Right atrium auricular region (tissue), 2 donors: Measurements from ENCODE around the gene THBS4. TPM values are rescaled to one million over a fixed set of nuclear protein-coding genes. Genes with fewer than 3 reads are reported as not detected.
A peak's percentile ranks its signal among the peaks of the same experiment; 100 is the strongest.

Experiments
- DNase-seq: peaks from one replicate; pipeline ENCODE4 v3.0.0-alpha.2; 2019; ENCODE audit warnings: low spot score
- H3K27ac ChIP-seq, 2 donors: fragments of 200-600 bp; sonication (generic); 1 replicate in 1 of 2; 2 replicates in 1 of 2; pipeline ENCODE4 v1.5.1; 2016 to 2019
- H3K27me3 ChIP-seq, 2 donors: fragments of 200-600 bp; sonication (generic); one replicate each; pipeline versions ENCODE4 v1.5.1 to v1.6.0; 2017 to 2019
- H3K36me3 ChIP-seq: fragments of 200-600 bp; sonication (generic); one replicate; pipeline ENCODE4 v1.5.1; 2016
- H3K4me1 ChIP-seq, 2 donors: fragments of 200-600 bp; sonication (generic); one replicate each; pipeline versions ENCODE4 v1.5.1 to v1.6.0; 2017 to 2019
- H3K4me3 ChIP-seq, 2 donors: fragments of 200-600 bp; sonication (generic); 1 replicate in 1 of 2; 2 replicates in 1 of 2; pipeline ENCODE4 v1.5.1; 2017 to 2019; ENCODE audit warnings: mild to moderate bottlenecking in 1 of 2, moderate library complexity in 1 of 2
- H3K9me3 ChIP-seq, 2 donors: fragments of 200-600 bp; sonication (generic); one replicate each; pipeline ENCODE4 v1.5.1; 2019
- total RNA-seq, 2 donors: library from RNA; depleted of rRNA; stranded (reverse); fragments of >200 nt; gene quantifications; one replicate each; pipeline ENCODE4 v1.1.0, GENCODE V29; 2016
- TF ChIP-seq, protein P1 (sequence below), 2 donors: fragments of 200-600 bp; sonication (generic); IDR thresholded peaks; one replicate each; pipeline ENCODE4 v1.5.1; 2019; ENCODE audit warnings: antibody characterized with exemption in 2 of 2

Gene THBS4
- total RNA-seq, result 10 to 100 TPM in 1 of 2 donors, 1 to 10 TPM in 1; 8.5 to 91.5 TPM

DNA sequence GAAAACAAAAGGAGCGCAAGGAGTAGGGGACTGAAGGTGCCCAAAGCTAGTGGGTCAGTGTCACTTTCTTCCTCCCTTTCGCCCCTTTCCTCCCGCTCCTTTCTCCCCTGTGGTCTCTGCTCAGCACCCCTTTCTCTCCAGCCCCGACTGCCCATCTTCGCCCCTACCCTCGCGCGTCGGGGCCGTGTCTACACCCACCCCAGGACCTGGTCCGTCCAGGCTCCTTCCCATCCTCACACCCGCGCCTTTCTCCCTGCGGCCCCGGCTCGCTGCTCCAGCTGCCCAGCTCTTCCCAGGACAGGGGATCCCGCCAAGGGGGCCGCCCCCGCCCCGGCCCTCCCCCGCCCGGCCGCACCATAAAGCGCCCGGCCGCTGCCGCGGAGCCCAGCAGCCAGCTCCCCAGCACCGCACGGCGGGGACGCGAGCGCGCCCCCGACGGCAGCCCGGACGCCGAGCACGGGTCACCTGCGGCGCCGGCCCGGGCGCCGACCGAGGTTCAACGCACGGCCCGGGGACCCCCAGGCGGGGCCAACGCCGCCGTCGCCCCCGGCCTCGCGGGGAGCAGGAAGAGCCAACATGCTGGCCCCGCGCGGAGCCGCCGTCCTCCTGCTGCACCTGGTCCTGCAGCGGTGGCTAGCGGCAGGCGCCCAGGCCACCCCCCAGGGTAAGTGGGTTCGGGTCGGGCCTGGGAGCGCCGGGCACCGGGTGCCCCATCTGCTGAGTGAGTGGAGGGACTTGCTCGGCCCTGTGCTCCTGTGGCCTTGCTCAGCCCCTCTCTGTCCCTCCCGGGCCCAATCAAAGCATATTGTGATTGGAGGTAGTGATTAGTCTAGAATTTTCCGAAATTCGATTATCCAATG lies at the start of gene THBS4:
THBS4 (plus strand) TSS at position 387 of the 860 bp plus-strand sequence; CDS start at position 577, 190 bp downstream.
- TF ChIP-seq, protein P1, sequence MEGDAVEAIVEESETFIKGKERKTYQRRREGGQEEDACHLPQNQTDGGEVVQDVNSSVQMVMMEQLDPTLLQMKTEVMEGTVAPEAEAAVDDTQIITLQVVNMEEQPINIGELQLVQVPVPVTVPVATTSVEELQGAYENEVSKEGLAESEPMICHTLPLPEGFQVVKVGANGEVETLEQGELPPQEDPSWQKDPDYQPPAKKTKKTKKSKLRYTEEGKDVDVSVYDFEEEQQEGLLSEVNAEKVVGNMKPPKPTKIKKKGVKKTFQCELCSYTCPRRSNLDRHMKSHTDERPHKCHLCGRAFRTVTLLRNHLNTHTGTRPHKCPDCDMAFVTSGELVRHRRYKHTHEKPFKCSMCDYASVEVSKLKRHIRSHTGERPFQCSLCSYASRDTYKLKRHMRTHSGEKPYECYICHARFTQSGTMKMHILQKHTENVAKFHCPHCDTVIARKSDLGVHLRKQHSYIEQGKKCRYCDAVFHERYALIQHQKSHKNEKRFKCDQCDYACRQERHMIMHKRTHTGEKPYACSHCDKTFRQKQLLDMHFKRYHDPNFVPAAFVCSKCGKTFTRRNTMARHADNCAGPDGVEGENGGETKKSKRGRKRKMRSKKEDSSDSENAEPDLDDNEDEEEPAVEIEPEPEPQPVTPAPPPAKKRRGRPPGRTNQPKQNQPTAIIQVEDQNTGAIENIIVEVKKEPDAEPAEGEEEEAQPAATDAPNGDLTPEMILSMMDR (IDR thresholded peaks at IDR 0.05), result no peak
- Histone ChIP-seq H3K27ac (no peak within 1 kb of the TSS), H3K4me1 (no peaks in the 10 kb centered on the region), H3K4me3 (peak within 1 kb of the TSS; percentile 17 to 50), H3K36me3 (no peaks in the 10 kb centered on the region), H3K9me3 (no peaks in the 10 kb centered on the region), H3K27me3 (peaks cover 0 to 9% of the 10 kb centered on the region in 2 donors)
- DNase-seq, result no peak

DNA sequence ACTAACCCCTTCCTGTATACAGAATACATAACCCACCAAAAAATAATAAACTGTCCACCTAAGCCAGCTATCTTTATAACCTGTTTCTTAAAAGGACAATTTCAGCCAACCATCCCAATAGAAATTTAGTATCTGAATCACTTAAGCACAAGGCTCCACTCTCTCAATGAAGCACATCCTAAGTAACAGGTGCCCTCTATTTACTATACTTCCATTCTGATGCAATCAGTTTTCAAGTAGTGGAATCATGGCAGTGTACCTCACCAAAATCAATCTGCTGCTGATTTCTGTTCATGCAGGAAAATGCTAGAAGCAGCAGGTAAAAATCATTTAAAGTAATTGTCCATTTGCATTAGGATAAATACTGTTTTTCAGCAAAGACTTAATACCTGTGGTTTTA lies 48.9 kb upstream of the THBS4 start:
- Histone ChIP-seq H3K4me3 (no peak overlapping the region), H3K27me3 (no peaks in the 10 kb centered on the region), H3K27ac (no peak overlapping the region), H3K4me1 (peaks cover 0 to 13% of the 10 kb centered on the region in 2 donors), H3K36me3 (peaks cover 52% of the 10 kb centered on the region), H3K9me3 (no peaks in the 10 kb centered on the region)
- TF ChIP-seq, protein P1 (IDR thresholded peaks at IDR 0.05), result no peak
- DNase-seq, result no peak

DNA sequence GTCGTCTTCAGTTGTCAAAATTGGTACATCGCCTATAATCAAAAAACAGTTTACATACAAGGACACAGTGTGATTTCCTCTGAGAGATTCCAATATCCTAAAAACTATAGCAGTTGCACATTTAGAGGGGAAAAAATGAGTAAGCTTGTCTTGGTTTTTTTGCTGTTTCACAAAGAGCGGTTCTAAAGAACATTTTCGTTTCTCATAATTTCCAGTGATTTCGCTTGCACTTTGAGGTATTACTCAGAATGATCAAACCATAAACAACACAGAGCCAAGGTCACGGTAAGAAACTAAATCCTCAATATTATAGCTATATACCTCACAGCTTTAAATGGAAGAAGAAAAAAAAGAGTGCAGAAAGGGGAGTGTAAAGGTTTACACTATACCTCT lies 44.9 kb upstream of the THBS4 start:
- no peaks in the 10 kb centered on the region for H3K27me3 ChIP-seq
- TF ChIP-seq, protein P1 (IDR thresholded peaks at IDR 0.05), result no peak
- DNase-seq, result no peak
- peaks cover 19% of the 10 kb centered on the region for H3K36me3 ChIP-seq
- H3K4me1 ChIP-seq, result peaks cover 0 to 22% of the 10 kb centered on the region in 2 donors
- H3K9me3 ChIP-seq, result no peaks in the 10 kb centered on the region
- H3K4me3 ChIP-seq, result peak overlapping the region; percentile 93 to 94
- peak overlapping the region in 1 of 2 donors; percentile 74 for H3K27ac ChIP-seq

DNA sequence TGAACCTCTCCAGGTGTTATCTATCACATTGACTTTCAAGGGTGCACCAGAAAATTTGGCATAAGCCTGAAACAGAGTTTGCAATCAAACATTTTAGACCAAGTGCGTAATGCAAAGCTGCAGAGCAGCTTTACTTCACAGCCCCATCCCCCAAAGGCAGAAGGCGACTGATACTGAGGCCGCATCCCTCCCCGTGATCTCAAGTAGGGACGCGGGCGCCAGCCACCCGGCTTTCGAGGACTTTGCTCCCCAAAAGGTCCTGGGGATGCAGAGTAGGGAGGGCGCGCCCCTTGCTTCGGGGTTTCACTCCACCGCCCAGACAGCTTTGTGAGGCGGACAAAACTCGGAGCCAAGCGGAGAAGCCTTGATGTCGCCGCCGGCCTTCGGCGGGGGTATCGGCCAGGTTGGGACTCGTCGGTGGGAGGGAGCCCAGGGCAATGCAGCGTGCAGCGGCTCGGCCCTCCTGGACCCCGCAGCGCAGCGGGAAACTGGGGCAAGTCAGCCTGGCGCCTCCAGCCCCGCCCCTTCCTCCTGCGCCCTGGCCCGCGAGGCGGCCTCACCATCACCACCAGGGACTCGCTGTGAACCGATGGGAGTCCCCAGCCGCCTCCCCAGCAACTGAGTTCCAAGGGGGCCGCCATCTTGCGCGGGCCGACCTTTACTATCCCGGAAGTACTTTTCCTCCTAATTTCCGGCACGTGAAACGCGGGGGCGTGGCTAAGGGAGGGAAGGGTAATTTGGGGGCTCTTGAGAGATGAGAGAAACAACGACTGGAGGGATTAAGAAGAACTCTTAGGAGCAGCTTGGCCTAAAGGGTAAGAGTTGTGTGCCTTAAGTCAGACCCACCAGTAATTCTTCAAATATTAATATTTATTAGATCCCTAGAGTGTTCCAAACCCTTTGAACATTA lies 44.3 kb upstream of the THBS4 start, which contains the start of gene MTX3:
MTX3 (minus strand) TSS at position 665 of the 910 bp plus-strand sequence; CDS start at position 641, 24 bp downstream.
- DNase-seq, result peak; percentile 68
- peak within 1 kb of the TSS; percentile 72 to 74 for H3K27ac ChIP-seq
- H3K36me3 ChIP-seq, result peaks cover 19% of the 10 kb centered on the region
- peak within 1 kb of the TSS; percentile 93 to 94 for H3K4me3 ChIP-seq
- TF ChIP-seq, protein P1 (IDR thresholded peaks at IDR 0.05), result no peak
- no peaks in the 10 kb centered on the region for H3K27me3 ChIP-seq
- peaks cover 0 to 22% of the 10 kb centered on the region in 2 donors for H3K4me1 ChIP-seq
- H3K9me3 ChIP-seq, result no peaks in the 10 kb centered on the region

DNA sequence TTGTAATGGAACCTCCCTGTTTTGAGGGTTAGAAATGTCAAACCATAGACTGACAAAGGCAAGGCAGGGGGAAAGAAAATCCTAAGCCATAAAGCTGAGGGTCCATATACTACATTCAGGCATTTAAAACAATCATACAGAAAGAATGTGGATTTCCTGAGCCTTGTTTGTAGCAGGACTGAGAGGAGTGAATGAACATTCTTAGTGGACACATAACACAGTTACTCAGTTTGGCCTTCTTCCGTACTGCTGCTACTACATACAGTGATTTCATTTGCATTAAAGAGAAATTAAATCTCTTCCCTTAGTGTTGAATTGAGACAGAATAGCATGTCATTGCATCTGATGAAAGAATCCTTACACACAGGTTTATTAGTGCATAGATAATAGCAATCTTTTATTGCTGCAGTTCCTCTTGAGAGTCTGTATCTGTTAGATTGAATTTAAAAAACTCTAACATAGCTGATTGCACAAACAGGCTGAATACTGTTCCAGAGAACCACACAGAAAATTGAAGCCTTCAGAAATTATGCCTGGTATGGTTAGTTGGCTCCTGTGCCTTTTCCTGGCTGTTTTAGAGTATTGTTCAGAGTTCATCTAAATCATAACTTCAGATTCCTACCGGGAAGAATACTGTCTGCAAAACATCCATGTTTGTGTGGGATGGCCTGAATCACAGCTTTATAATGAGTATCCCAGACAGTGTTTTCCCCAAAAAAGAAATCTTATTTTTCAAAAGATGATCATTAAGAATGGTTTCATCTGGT lies 42.1 kb upstream of the THBS4 start:
- Histone ChIP-seq H3K4me3 (no peak overlapping the region), H3K4me1 (peaks cover 0 to 22% of the 10 kb centered on the region in 2 donors), H3K27ac (no peak overlapping the region), H3K27me3 (no peaks in the 10 kb centered on the region), H3K9me3 (no peaks in the 10 kb centered on the region), H3K36me3 (peaks cover 11% of the 10 kb centered on the region)
- TF ChIP-seq, protein P1 (IDR thresholded peaks at IDR 0.05), result no peak
- DNase-seq, result no peak
